HepG2 (cell line): ENCODE data around the gene GLUL. TPM values are rescaled to one million over a fixed set of nuclear protein-coding genes. Genes with fewer than 3 reads are reported as not detected.

Experiments used
- AKAP8 ChIP-seq: sonication (generic); formaldehyde crosslinking; IDR thresholded peaks from 2 replicates; pipeline ENCODE4 v1.5.1; 2020; ENCODE audit warnings: mild to moderate bottlenecking, missing genetic modification reagents
- BRD4 ChIP-seq: sonication (generic); formaldehyde crosslinking; IDR thresholded peaks from 2 replicates; pipeline ENCODE4 v1.4.0; 2020; ENCODE audit warnings: missing genetic modification reagents
- DDIT3 ChIP-seq: sonication (generic); formaldehyde crosslinking; IDR thresholded peaks from 2 replicates; pipeline ENCODE4 v1.4.0; 2020; ENCODE audit warnings: mild to moderate bottlenecking, missing genetic modification reagents
- HOXD1 ChIP-seq: sonication (generic); formaldehyde crosslinking; IDR thresholded peaks from 2 replicates; pipeline ENCODE4 v1.5.0; 2020; ENCODE audit warnings: missing genetic modification reagents
- RELA ChIP-seq: sonication (generic); formaldehyde crosslinking; IDR thresholded peaks from 2 replicates; pipeline ENCODE4 v1.4.0; 2020; ENCODE audit warnings: missing genetic modification reagents
- SMARCE1 ChIP-seq: fragments of 450-650 bp; IDR thresholded peaks from 2 replicates; pipeline ENCODE4 v1.6.1; 2017; ENCODE audit warnings: borderline replicate concordance
- SOX13 ChIP-seq, 3 experiments: fragments of 450-650 bp in 1 of 3; sonication (generic) in 1 of 3; formaldehyde crosslinking in 1 of 3; IDR thresholded peaks in 2 of 3; conservative IDR thresholded peaks in 1 of 3; 2 replicates each; pipeline versions ENCODE4 v1.5.0 to v1.6.1; 2016 to 2020; ENCODE audit warnings: antibody characterized with exemption in 1 of 3, mild to moderate bottlenecking in 1 of 3, missing compliant biosample characterization in 1 of 3, missing genetic modification reagents in 1 of 3, moderate library complexity in 1 of 3
- SP140L ChIP-seq: sonication (generic); formaldehyde crosslinking; IDR thresholded peaks from 2 replicates; pipeline ENCODE4 v1.4.0; 2020; ENCODE audit warnings: missing genetic modification reagents, borderline replicate concordance
- SUZ12 ChIP-seq: fragments of 150-350 bp; IDR thresholded peaks from 2 replicates; pipeline ENCODE4 v1.6.1; 2014; ENCODE audit warnings: low read depth, low read length
- TSC22D2 ChIP-seq: sonication (generic); formaldehyde crosslinking; IDR thresholded peaks from 2 replicates; pipeline ENCODE4 v1.5.1; 2020; ENCODE audit warnings: missing genetic modification reagents, mild to moderate bottlenecking, borderline replicate concordance
- YEATS4 ChIP-seq: sonication (generic); formaldehyde crosslinking; IDR thresholded peaks from 2 replicates; pipeline ENCODE4 v1.4.0; 2020; ENCODE audit warnings: missing genetic modification reagents, borderline replicate concordance
- ZC3H13 ChIP-seq: sonication (generic); formaldehyde crosslinking; IDR thresholded peaks from 2 replicates; pipeline ENCODE4 v1.8.1; 2023; ENCODE audit warnings: mild to moderate bottlenecking, missing genetic modification reagents, moderate library complexity
- ZHX2 ChIP-seq, 2 experiments: sonication (generic) in 1 of 2; formaldehyde crosslinking in 1 of 2; IDR thresholded peaks; 2 replicates each; pipeline versions ENCODE4 v1.6.1 to v1.9.0; 2014 to 2022; ENCODE audit warnings: antibody characterized with exemption in 1 of 2, borderline replicate concordance in 1 of 2, inconsistent platforms in 1 of 2, low read depth in 1 of 2, missing genetic modification reagents in 1 of 2
- ZNF552 ChIP-seq: sonication (generic); formaldehyde crosslinking; IDR thresholded peaks from 2 replicates; pipeline ENCODE4 v1.9.0; 2022; ENCODE audit warnings: missing genetic modification reagents, mild to moderate bottlenecking, borderline replicate concordance
- ZNF558 ChIP-seq: sonication (generic); formaldehyde crosslinking; IDR thresholded peaks from 2 replicates; pipeline ENCODE4 v1.9.0; 2022; ENCODE audit warnings: mild to moderate bottlenecking, missing genetic modification reagents, borderline replicate concordance
- ZNF790 ChIP-seq: sonication (generic); formaldehyde crosslinking; IDR thresholded peaks from 2 replicates; pipeline ENCODE4 v1.8.0; 2022; ENCODE audit warnings: missing genetic modification reagents, mild to moderate bottlenecking, borderline replicate concordance
- polyA plus RNA-seq, 8 experiments: library from polyadenylated mRNA; depleted of rRNA in 3 of 8; stranded (reverse) in 7 of 8; unstranded in 1 of 8; fragments of >200 nt; fragmentation: Illumina TruSeq in 4 of 8; extraction: Trizol in 4 of 8; gene quantifications; 2 replicates each; pipeline versions ENCODE4 v1.2.1 to v1.2.3, GENCODE V29; 2011 to 2016; ENCODE audit warnings: low read depth in 4 of 8, missing spikeins in 1 of 8, mixed read lengths in 1 of 8; ENCODE audit not compliant: insufficient read depth in 1 of 8
- total RNA-seq, 5 experiments: library from RNA; depleted of rRNA; stranded (reverse); fragments of >200 nt; fragmentation: Illumina TruSeq; extraction: Trizol; gene quantifications; 2 replicates each; pipeline ENCODE4 v1.2.3, GENCODE V29; 2016; ENCODE audit warnings: low read depth in 1 of 5
- TF ChIP-seq, protein P1 (sequence below): IDR thresholded peaks from 2 replicates; pipeline ENCODE4 v1.6.1; 2016; ENCODE audit warnings: missing genetic modification reagents, missing compliant biosample characterization
- TF ChIP-seq, protein P2 (sequence below), 2 experiments: fragments of 450-650 bp in 1 of 2; sonication (generic) in 1 of 2; formaldehyde crosslinking; IDR thresholded peaks; 2 replicates each; pipeline versions ENCODE4 v1.5.0 to v1.8.0; 2020 to 2022; ENCODE audit warnings: mild to moderate bottlenecking in 1 of 2, missing genetic modification reagents in 1 of 2
- TF ChIP-seq, protein P3 (sequence below): sonication (generic); formaldehyde crosslinking; IDR thresholded peaks from 2 replicates; pipeline ENCODE4 v1.4.0; 2020; ENCODE audit warnings: missing genetic modification reagents

GLUL gene
- total and polyA plus RNA-seq, 2 of the 13 experiments (the other 11 are each of a cell fraction or from before 2014, with no cell fraction given): 423 to 827 TPM

DNA sequence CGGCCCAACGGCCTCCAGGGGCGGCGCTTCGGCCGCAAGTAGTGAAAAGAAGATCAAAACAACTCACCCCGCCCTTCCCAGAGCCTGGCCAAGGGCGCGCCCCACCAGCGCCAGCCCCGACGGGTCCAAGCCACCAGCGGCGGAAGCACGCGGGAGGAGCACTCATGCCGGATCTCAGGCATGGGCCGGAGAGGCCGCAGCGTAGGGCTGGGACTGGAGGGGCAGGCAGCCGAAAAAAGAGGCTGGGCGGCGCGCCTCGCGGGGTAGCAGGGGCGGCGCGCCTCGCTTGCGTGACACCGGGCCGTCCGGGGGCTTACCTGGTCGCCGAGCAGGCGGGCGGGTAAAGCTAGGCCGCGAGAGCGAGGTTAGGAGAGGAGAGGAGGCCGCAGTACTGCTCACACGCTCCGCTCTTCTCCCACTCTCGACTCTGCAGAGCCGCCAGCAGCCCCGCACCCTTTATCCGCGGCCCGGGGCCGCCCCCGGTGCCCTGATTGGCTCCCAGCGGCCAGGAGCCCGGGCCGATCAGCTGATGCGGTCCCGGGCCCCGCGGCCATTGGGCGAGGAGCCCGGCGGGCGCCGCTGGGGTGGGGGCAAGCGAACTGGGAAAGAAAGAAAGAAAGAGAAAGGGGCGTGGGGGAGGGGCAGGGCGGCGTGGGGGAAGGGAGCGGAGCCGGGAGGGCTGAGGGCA is at the start of gene GLUL (continued):
- no peak for TF ChIP-seq DDIT3 (CRISPR knock-in tag)
- no peak for TF ChIP-seq ZNF552 (CRISPR knock-in tag)
- TF ChIP-seq SMARCE1: no peak
- TF ChIP-seq SUZ12: no peak
- TF ChIP-seq SOX13 (IDR thresholded peaks at IDR 0.05): no peak
- TF ChIP-seq SOX13 (CRISPR knock-in tag; conservative IDR thresholded peaks at IDR 0.05 in 1 of 2, IDR thresholded peaks at IDR 0.05 in 1 of 2): no peak; a peak in 1 of 4 replicates
- TF ChIP-seq ZC3H13 (CRISPR knock-in tag): peak; percentile 54
- TF ChIP-seq AKAP8: no peak
- peak; percentile 87; the same call in 1 of the 2 replicates for TF ChIP-seq YEATS4
- no peak for TF ChIP-seq BRD4 (CRISPR knock-in tag)
- no peak for TF ChIP-seq ZHX2 (IDR thresholded peaks at IDR 0.05; ENCODE audit: low read depth)
- no peak for TF ChIP-seq ZHX2 (CRISPR knock-in tag; IDR thresholded peaks at IDR 0.05; ENCODE audit: borderline replicate concordance)
- TF ChIP-seq, protein P1, sequence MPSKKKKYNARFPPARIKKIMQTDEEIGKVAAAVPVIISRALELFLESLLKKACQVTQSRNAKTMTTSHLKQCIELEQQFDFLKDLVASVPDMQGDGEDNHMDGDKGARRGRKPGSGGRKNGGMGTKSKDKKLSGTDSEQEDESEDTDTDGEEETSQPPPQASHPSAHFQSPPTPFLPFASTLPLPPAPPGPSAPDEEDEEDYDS (CRISPR knock-in tag): peak; percentile 96
- peak; percentile 76; the same call in 1 of the 2 replicates for TF ChIP-seq HOXD1 (CRISPR knock-in tag)
- TF ChIP-seq, protein P2, sequence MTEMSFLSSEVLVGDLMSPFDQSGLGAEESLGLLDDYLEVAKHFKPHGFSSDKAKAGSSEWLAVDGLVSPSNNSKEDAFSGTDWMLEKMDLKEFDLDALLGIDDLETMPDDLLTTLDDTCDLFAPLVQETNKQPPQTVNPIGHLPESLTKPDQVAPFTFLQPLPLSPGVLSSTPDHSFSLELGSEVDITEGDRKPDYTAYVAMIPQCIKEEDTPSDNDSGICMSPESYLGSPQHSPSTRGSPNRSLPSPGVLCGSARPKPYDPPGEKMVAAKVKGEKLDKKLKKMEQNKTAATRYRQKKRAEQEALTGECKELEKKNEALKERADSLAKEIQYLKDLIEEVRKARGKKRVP (CRISPR knock-in tag; IDR thresholded peaks at IDR 0.05): no peak
- TF ChIP-seq ZNF558 (CRISPR knock-in tag): peak; percentile 73; the same call in 1 of the 2 replicates
- TF ChIP-seq ZNF790: no peak; the same call in 1 of the 2 replicates
- no peak for TF ChIP-seq SP140L
- TF ChIP-seq, protein P3, sequence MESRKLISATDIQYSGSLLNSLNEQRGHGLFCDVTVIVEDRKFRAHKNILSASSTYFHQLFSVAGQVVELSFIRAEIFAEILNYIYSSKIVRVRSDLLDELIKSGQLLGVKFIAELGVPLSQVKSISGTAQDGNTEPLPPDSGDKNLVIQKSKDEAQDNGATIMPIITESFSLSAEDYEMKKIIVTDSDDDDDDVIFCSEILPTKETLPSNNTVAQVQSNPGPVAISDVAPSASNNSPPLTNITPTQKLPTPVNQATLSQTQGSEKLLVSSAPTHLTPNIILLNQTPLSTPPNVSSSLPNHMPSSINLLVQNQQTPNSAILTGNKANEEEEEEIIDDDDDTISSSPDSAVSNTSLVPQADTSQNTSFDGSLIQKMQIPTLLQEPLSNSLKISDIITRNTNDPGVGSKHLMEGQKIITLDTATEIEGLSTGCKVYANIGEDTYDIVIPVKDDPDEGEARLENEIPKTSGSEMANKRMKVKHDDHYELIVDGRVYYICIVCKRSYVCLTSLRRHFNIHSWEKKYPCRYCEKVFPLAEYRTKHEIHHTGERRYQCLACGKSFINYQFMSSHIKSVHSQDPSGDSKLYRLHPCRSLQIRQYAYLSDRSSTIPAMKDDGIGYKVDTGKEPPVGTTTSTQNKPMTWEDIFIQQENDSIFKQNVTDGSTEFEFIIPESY: no peak
- TF ChIP-seq RELA (CRISPR knock-in tag): peak; percentile 63; the same call in 1 of the 2 replicates
- peak; percentile 24; the same call in 1 of the 2 replicates for TF ChIP-seq TSC22D2 (CRISPR knock-in tag)
